Fibroblast of skin of abdomen (primary cell): ENCODE data around the gene TBC1D4.

Experiments
- DNase-seq: peaks from one replicate; pipeline ENCODE4 v3.0.0-alpha.2; 2013

The TBC1D4 gene

GRCh38 chr13:75489502-75490263, 7.7 kb upstream of the TBC1D4 start:
- no peak for DNase-seq

- no peak for DNase-seq
Measured at GRCh38 chr13:75486146-75487062, 4.4 kb upstream of the TBC1D4 start.

DNA sequence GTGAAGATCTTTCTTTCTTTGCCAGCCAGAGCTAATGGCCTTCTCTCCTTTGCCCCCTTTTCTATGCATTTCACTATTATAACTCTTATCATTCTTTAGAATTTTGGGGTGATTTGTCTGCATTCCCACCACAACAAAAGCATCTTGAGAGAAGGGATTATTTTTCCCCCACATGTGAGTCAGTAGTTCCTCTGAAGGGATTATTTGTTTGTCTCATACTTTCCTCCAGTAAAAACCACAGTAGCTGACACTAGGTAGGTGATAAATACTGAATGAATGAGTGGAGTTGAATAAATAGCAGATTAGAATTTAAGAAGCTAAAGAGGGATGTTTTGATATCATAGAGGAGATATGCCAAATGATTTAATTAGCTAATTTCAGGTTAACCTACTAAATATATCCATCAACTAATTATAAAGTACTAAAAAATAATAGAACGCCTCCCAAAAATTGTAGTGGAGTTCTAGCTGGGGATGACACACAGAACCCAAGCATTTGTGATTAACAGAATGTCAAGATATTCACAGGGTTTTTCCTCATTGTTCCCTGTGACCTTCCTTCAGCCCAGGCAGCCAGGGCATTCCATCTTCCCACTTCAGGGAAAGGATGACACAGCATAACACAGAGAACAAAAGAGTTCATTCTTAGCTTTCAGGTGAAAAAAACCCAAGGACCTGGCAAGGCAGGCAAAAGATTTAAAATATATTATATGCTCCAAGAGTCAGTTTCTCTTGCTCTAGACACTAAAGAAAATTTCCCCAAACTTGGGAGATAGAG, 3.5 kb upstream of the TBC1D4 start:
- peak; percentile 50 for DNase-seq

- DNase-seq, result no peak
Measured at GRCh38 chr13:75482820-75483079, 781 bp upstream of the TBC1D4 start.

DNA sequence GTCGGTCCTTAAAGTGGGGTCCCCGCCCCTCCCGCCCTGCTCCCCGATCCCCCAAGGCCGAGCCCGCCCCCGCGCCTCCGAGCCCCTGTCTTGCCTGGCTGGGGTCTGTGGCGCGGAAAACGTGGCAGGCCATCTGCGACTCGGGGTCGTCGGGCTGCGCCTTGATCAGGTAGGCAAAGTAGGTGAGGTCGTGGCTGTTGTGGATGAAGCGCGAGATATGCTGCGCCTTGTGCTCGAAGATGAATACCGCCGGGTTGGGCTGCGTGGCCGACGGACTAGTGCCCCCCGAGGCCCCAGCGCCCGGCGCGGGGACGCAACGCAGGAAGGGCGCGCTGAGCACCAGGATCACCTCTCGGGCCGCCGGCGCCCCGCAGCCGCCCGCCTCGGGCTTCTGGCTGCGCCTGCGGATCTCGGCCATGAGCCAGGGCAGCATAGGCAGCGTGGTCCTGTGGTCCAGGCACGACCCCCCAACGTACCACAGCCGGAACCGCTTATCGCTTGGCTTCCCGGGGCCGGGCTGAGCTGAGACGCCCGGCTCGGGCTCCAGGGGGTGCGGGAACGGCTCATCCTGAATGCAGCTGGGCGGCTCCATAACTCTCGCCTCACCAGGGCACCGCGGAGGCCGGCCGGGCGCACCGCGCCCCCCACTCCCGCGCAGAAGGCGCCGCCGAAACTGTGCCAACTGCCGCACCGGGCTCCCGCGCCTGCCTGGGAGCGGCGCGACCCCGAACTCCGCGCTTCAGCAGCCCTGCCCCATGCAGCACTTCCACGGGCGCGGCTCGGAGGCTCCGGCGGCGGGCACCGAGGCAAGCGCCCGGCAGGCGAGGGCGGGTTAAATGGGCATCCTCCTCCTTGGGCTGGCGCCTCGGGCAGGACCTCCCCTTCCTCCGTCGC, 546 bp downstream of the TBC1D4 start:
- DNase-seq, result no peak

DNA sequence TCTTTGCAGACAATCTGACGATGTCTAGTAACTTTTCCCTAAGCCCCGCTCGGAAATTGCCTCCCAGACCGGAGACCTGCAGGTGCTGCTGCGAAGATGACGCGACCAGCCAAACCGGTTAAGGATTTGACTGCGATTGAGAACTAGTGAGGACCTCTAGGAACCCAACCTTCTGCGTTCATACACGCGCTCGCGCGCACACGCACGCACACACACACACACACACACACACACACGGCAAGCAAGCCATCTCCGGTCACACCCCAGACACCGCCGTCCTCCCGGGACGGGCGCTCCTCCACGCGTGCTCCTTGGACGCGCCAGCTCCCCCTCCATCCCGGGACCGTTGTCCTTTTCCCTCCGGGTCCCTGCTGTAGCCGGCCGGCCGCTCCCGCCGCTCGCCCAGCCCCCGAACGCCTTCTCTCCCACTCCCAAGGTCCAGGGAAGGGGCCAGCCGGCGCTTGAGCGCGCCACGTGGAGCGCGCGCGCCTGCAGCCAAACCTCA, 1.2 kb downstream of the TBC1D4 start:
- DNase-seq, result peak; percentile 44

GRCh38 chr13:75479102-75479740, 2.7 kb downstream of the TBC1D4 start:
- no peak for DNase-seq

DNA sequence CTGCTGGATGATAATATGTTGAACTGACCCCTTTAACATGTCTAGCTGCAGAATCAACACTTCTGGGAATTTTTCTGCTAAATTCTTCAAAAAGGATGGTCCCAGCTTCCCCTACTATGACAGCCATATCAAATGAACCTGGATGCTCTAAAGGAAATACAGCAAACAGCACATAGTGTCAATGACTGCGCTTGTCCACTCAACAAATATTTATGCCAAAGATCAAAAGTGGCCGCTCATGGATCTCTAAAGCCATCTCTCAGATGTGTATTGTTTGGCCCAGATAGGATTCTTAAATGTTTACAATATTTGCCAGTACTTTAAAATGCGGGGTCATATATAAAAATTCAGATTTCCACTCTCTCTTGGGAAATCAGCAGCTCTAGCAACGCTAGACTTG, 3.3 kb downstream of the TBC1D4 start:
- DNase-seq, result no peak

DNA sequence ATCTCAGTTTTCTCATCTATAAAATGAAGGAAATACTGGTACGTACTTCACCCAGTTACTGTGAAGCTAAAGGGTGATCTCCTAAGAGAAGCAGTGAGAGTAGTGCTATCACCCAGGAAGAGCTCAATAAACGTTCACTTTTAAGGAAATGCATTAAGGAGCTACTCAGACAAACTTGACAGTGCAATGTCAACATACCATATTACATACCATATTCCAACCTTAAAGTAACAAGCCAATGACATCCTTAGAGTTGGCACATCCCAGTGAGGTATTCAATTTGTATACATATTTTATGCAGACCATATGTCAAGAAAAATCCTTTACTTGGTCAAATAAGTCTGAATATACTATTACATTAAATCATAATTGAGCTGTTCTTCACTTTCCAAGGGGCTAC, 7.0 kb downstream of the TBC1D4 start:
- DNase-seq, result no peak

GRCh38 chr13:75473468-75473867, 8.5 kb downstream of the TBC1D4 start:
- DNase-seq, result no peak

DNA sequence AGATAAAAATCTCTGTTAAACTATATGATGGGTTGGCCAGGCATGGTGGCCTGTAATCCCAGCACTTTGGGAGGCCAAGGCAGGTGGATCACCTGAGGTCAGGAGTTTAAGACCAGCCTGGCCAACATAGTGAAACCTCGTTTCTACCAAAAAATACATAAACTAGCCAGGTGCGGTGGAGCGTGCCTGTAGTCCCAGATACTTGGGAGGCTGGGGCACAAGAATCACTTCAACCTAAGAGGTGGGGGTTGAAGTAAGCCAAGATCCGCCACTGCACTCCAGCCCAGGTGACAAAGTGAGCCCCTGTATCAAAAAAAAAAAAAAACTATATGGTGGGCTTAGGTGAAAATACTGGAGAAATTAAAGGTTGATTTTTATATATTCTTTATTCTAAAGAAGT, 11.3 kb downstream of the TBC1D4 start:
- no peak for DNase-seq

GRCh38 chr13:75469047-75469446, 12.9 kb downstream of the TBC1D4 start:
- DNase-seq, result no peak

GRCh38 chr13:75468602-75469001, 13.4 kb downstream of the TBC1D4 start:
- no peak for DNase-seq

DNA sequence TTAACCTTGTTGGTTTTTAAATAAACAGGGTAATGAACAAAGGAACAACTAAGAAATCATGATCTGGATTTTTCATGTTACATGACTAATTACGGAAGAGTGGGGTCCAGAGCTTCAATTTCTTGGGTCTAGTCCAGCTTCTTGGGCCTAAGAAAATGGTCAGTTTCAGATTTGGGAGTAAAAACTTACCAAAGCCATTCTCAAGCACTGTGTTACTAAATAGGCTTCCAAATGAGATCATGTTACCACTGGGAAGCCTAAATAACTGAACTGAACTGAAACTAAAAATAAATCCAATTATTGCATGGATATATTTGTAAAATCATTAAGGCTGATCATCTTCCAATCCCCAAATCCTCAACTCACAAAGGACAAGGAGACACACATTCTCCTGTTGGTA, 13.9 kb downstream of the TBC1D4 start:
- DNase-seq, result no peak

DNA sequence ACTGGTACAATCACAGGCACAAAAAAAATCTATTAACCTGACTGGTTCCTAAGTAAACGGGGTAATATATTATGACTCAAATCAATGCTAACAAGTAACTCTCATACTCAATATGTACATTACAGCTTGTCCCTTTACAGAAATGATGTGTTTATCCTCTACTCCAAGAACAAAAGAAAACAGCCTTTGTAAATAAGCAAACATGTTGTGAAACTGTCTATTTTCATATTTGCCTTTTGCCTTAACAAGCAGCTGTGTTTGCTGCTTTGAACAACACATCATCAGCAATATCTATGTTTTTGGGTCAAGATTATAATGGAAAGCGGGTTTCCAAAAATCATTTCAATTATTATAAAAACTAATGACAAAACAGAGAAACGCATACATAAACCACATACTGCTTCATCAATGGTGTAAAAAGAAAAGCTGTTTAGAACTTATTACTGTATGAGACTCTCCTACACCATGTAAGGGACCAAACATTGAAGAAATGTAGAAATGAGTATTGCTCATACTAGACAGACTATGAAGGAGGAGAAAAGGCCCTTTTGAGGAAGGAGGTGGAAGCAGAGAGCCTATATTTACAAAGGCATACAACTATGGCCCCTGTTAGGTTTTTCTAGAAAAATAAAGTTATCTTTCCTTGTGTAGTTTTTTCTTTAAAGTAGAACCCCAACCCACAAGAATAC, 14.8 kb downstream of the TBC1D4 start:
- no peak for DNase-seq

- DNase-seq, result no peak
Measured at GRCh38 chr13:75465236-75465635, 16.7 kb downstream of the TBC1D4 start.

- DNase-seq, result peak; percentile 54
Measured at GRCh38 chr13:75461314-75461713, 20.7 kb downstream of the TBC1D4 start.

DNA sequence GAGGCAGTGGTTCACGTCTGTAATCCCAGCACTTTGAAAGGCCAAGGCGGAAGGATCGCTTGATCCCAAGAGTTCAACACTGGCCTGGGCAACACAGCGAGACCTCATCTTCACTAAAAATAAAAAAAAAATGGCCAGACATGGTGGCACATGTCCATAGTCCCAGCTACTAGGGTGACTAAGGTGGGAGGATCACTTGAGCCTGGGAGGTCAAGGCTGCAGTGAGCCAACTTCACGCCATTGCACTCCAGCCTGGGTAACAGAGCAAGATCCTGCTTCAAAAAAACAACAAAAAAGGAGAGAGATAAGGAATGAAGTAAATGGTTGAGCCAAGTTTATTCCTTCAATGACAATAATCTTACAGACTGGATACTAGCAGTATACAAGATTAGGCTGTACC, 21.3 kb downstream of the TBC1D4 start:
- DNase-seq, result no peak

DNA sequence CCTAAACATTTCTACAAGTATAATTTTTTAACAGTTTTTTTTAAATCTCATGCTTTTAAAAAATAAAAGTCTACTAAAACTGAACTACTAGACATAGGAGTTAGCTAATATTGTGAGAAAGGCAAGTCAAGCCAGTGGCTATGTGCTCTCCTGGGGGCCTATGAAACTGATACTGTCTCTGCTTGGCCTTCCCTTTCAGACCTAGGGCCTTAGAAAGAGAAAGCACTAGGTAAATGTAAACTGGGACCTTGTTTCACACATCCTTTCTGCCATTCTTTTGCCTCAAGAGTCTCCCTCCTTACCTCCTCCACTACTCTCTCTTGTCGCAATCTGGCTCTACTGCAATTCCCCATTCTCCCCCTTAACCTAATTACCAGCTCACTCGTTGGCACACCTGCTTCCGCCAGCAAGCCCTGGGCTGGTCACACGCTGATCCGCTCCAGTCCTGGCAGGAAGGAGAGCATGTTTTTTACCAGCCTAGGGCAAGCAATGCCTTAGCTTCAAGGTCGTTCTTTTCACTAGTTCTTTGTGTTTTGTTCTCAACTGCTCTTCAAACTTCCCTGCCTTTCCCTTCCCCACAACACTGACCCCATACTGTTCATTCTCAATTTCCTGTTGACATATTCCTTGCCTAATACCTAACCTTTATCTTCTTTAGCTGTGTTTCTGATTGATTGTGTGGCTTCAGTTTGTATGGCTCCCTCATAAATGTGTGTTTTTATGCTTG, 23.1 kb downstream of the TBC1D4 start:
- no peak for DNase-seq

DNA sequence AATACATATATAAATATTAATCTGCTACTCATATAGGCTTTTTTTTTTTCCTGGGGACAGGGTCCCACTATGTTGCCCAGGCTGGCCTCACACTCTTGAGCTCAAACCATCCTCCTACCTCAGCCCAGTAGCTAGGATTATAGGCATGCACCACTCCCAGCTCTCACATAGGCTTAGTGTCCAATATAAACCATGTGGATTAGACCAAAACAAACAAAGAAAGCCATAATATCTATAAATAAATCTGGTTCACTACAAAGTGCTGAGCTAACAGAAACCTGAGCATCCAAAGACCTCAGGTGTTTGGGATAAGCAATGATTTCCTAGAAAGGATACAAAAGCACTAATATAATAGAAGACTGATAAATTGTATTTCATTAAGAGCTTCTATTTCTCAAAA, 26.0 kb downstream of the TBC1D4 start:
- DNase-seq, result no peak
